T-helper 17 cell (primary cell): ENCODE measurements around the gene NLGN1. TPM values are rescaled to one million over a fixed set of nuclear protein-coding genes. Genes with fewer than 3 reads are reported as not detected.

Experiments
- ATAC-seq: fragments of 150-1000 bp; cut with Tn5 transposase; 2 replicates; pipeline ENCODE4 v1.10.0; 2021; ENCODE audit warnings: mild to moderate bottlenecking, moderate library complexity
- DNase-seq, 3 donors: peaks; one replicate each; pipeline versions ENCODE4 v3.0.0 to v3.0.0-alpha.2; 2020 to 2021
- H3K9me3 ChIP-seq: one replicate; pipeline ENCODE4 v1.7.0; 2013; ENCODE audit warnings: low read length, mild to moderate bottlenecking; ENCODE audit not compliant: control insufficient read depth, poor library complexity, severe bottlenecking
- H3K27ac Mint-ChIP-seq: one replicate; pipeline ENCODE4 v1.8.0; 2022; ENCODE audit warnings: mild to moderate bottlenecking, moderate library complexity, mixed read lengths
- H3K27me3 Mint-ChIP-seq: one replicate; pipeline ENCODE4 v1.8.0; 2022; ENCODE audit warnings: mixed read lengths
- H3K36me3 Mint-ChIP-seq: one replicate; pipeline ENCODE4 v1.8.0; 2022; ENCODE audit warnings: low read depth, mixed read lengths
- H3K4me1 Mint-ChIP-seq: one replicate; pipeline ENCODE4 v1.8.0; 2022; ENCODE audit warnings: mild to moderate bottlenecking, mixed read lengths
- H3K4me3 Mint-ChIP-seq: one replicate; pipeline ENCODE4 v1.8.0; 2022; ENCODE audit warnings: mild to moderate bottlenecking, moderate library complexity, mixed read lengths
- total RNA-seq, 4 donors: library from RNA in 2 of 4; stranded (reverse) in 2 of 4; gene quantifications; one replicate each; pipeline ENCODE4 v1.2.3 and lab custom pipeline; 2022 to 2026

Gene NLGN1
- total RNA-seq, 2 donors from 2014 or later, result not detected

- ATAC-seq, result no peak
- no peaks in the 10 kb centered on the region for H3K27me3 Mint-ChIP-seq
Observed at GRCh38 chr3:173796405-173796804, 398.9 kb downstream of the NLGN1 start.

GRCh38 chr3:173796890-173797289 lies 399.3 kb downstream of the NLGN1 start:
- Mint-ChIP-seq H3K27ac (no peak overlapping the region), H3K4me3 (no peak overlapping the region), H3K4me1 (no peaks in the 10 kb centered on the region), H3K36me3 (no peaks in the 10 kb centered on the region), H3K27me3 (no peaks in the 10 kb centered on the region)
- H3K9me3 ChIP-seq, result no peaks in the 10 kb centered on the region
- ATAC-seq, result no peak
- no peak for DNase-seq

More at GRCh38 chr3:173796405-173796804, 398.9 kb downstream of the NLGN1 start:
- Mint-ChIP-seq H3K4me3 (no peak overlapping the region), H3K4me1 (no peaks in the 10 kb centered on the region), H3K27ac (no peak overlapping the region), H3K36me3 (no peaks in the 10 kb centered on the region)
- no peaks in the 10 kb centered on the region for H3K9me3 ChIP-seq
- DNase-seq, result no peak

- ATAC-seq, result no peak
- no peak for DNase-seq
- H3K9me3 ChIP-seq, result no peaks in the 10 kb centered on the region
- H3K27me3 Mint-ChIP-seq, result no peaks in the 10 kb centered on the region
- no peaks in the 10 kb centered on the region for H3K36me3 Mint-ChIP-seq
- H3K4me1 Mint-ChIP-seq, result no peaks in the 10 kb centered on the region
- H3K4me3 Mint-ChIP-seq, result no peak overlapping the region
- no peak overlapping the region for H3K27ac Mint-ChIP-seq
Observed at GRCh38 chr3:173799060-173799816, 401.7 kb downstream of the NLGN1 start.

- ATAC-seq, result no peak
- no peaks in the 10 kb centered on the region for H3K9me3 ChIP-seq
- H3K4me3 Mint-ChIP-seq, result no peak overlapping the region
- no peak overlapping the region for H3K27ac Mint-ChIP-seq
- no peaks in the 10 kb centered on the region for H3K27me3 Mint-ChIP-seq
- DNase-seq, result no peak
- no peaks in the 10 kb centered on the region for H3K4me1 Mint-ChIP-seq
- H3K36me3 Mint-ChIP-seq, result no peaks in the 10 kb centered on the region
Observed at GRCh38 chr3:173800154-173800553, 402.6 kb downstream of the NLGN1 start.

GRCh38 chr3:173814809-173815208 lies 417.3 kb downstream of the NLGN1 start:
- no peaks in the 10 kb centered on the region for H3K9me3 ChIP-seq
- Mint-ChIP-seq H3K36me3 (no peaks in the 10 kb centered on the region), H3K27ac (no peak overlapping the region), H3K4me3 (no peak overlapping the region), H3K27me3 (no peaks in the 10 kb centered on the region), H3K4me1 (no peaks in the 10 kb centered on the region)
- ATAC-seq (no peak), DNase-seq (no peak)

GRCh38 chr3:173819368-173819767 lies 421.8 kb downstream of the NLGN1 start:
- DNase-seq (no peak), ATAC-seq (no peak)
- no peaks in the 10 kb centered on the region for H3K9me3 ChIP-seq
- H3K36me3 Mint-ChIP-seq, result no peaks in the 10 kb centered on the region
- H3K4me3 Mint-ChIP-seq, result no peak overlapping the region
- H3K27ac Mint-ChIP-seq, result no peak overlapping the region
- H3K4me1 Mint-ChIP-seq, result no peaks in the 10 kb centered on the region
- no peaks in the 10 kb centered on the region for H3K27me3 Mint-ChIP-seq

GRCh38 chr3:173823911-173824460 lies 426.4 kb downstream of the NLGN1 start:
- Mint-ChIP-seq H3K27me3 (no peaks in the 10 kb centered on the region), H3K4me1 (no peaks in the 10 kb centered on the region), H3K4me3 (no peak overlapping the region), H3K27ac (no peak overlapping the region), H3K36me3 (no peaks in the 10 kb centered on the region)
- no peak for ATAC-seq
- H3K9me3 ChIP-seq, result peaks cover 2% of the 10 kb centered on the region
- no peak for DNase-seq

GRCh38 chr3:173825730-173826129 lies 428.2 kb downstream of the NLGN1 start:
- Mint-ChIP-seq H3K36me3 (no peaks in the 10 kb centered on the region), H3K4me3 (no peak overlapping the region)
- ATAC-seq, result no peak

GRCh38 chr3:173826416-173826815 lies 428.9 kb downstream of the NLGN1 start:
- DNase-seq (no peak), ATAC-seq (no peak)
- H3K36me3 Mint-ChIP-seq, result no peaks in the 10 kb centered on the region
- H3K27me3 Mint-ChIP-seq, result no peaks in the 10 kb centered on the region
- H3K4me1 Mint-ChIP-seq, result no peaks in the 10 kb centered on the region
- no peak overlapping the region for H3K4me3 Mint-ChIP-seq
- H3K9me3 ChIP-seq, result peaks cover 2% of the 10 kb centered on the region
- H3K27ac Mint-ChIP-seq, result no peak overlapping the region

More at GRCh38 chr3:173825730-173826129, 428.2 kb downstream of the NLGN1 start:
- H3K27ac Mint-ChIP-seq, result no peak overlapping the region
- no peaks in the 10 kb centered on the region for H3K4me1 Mint-ChIP-seq
- no peaks in the 10 kb centered on the region for H3K27me3 Mint-ChIP-seq
- DNase-seq, result no peak
- H3K9me3 ChIP-seq, result peaks cover 2% of the 10 kb centered on the region

- ATAC-seq, result no peak
- Mint-ChIP-seq H3K4me3 (no peak overlapping the region), H3K27ac (no peak overlapping the region), H3K4me1 (no peaks in the 10 kb centered on the region), H3K27me3 (no peaks in the 10 kb centered on the region), H3K36me3 (no peaks in the 10 kb centered on the region)
- DNase-seq, result no peak
- peaks cover 2% of the 10 kb centered on the region for H3K9me3 ChIP-seq
Observed at GRCh38 chr3:173826901-173827609, 429.5 kb downstream of the NLGN1 start.

GRCh38 chr3:173838644-173839043 lies 441.1 kb downstream of the NLGN1 start:
- Mint-ChIP-seq H3K4me1 (no peaks in the 10 kb centered on the region), H3K36me3 (no peaks in the 10 kb centered on the region), H3K4me3 (no peak overlapping the region), H3K27me3 (no peaks in the 10 kb centered on the region), H3K27ac (no peak overlapping the region)
- ATAC-seq (no peak), DNase-seq (no peak)
- H3K9me3 ChIP-seq, result no peaks in the 10 kb centered on the region

GRCh38 chr3:173839859-173840258 lies 442.3 kb downstream of the NLGN1 start:
- Mint-ChIP-seq H3K36me3 (no peaks in the 10 kb centered on the region), H3K4me3 (no peak overlapping the region), H3K4me1 (no peaks in the 10 kb centered on the region), H3K27ac (no peak overlapping the region), H3K27me3 (no peaks in the 10 kb centered on the region)
- no peaks in the 10 kb centered on the region for H3K9me3 ChIP-seq
- ATAC-seq (no peak), DNase-seq (no peak)

- Mint-ChIP-seq H3K27ac (no peak overlapping the region), H3K4me3 (no peak overlapping the region), H3K27me3 (no peaks in the 10 kb centered on the region), H3K36me3 (no peaks in the 10 kb centered on the region), H3K4me1 (no peaks in the 10 kb centered on the region)
- H3K9me3 ChIP-seq, result no peaks in the 10 kb centered on the region
- no peak for DNase-seq
- no peak for ATAC-seq
Observed at GRCh38 chr3:173841334-173841733, 443.8 kb downstream of the NLGN1 start.
